Smooth muscle cell of the brain vasculature (primary cell): Measurements from ENCODE around the gene RAB38.

ENCODE experiments used
- DNase-seq: peaks from one replicate; pipeline ENCODE4 v3.0.0-alpha.2; 2012; ENCODE audit warnings: low read depth, low spot score

The RAB38 gene

DNA sequence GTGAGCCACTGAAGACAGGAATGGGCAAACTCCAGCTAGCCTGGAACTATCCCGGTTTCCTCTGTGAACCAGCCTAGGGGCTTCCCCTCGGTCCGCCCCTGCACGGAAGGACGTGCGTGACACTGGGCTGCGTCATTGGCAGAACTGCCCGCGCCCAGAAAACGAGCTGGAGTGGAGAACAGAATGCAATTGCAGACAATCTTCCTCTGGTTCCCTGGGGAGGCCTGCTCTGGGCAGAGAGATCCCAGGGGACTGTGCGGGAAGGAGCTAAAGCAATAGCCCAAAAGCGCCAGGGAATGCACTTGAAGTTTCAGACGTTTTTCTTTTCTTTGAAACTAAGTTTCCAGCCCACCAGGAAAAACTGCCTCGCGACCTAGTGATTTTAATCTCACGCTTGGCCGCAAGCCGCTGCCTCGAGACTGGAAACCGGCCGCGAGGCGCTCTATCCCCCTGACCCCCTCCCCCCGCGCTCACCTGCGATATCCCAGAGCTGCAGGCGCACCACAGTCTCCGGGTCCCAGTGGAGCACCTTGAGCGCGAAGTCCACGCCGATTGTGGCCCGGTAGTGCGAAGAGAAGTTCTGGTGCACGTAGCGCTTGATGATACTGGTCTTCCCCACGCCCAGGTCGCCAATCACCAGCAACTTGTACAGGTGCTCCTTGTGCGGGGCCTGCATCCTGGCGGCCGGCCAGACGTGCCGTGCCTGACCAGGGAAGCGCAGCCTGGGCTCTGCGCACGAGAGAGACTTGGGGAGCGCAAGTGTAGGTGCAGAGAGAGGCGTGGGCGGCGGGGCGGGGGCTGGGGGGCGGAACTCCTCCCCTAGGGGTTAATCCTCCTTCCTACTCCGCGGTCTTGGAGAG, at the start of gene RAB38:
TSS of gene RAB38 (minus strand) at position 735 of the 860 bp plus-strand sequence. CDS start at position 676, 59 bp downstream.
- DNase-seq = no peak

DNA sequence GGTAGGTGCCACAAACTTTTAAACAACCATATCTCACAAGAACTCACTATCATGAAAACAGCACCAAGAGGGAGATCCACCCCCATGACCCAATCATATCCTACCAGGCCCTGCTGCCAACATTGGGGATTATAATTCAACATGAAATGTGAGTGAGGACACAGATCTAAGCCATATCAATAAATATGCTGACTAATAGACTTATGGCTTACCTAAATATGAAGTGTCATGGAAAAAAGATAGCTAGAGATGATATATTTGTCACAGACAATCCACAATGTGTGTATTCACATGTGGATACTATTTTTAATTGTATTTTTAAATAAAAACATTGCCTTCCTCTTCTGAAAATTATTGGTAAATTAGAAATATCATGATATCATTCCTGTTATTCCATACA, 38.2 kb upstream of the RAB38 start:
- no peak for DNase-seq

DNA sequence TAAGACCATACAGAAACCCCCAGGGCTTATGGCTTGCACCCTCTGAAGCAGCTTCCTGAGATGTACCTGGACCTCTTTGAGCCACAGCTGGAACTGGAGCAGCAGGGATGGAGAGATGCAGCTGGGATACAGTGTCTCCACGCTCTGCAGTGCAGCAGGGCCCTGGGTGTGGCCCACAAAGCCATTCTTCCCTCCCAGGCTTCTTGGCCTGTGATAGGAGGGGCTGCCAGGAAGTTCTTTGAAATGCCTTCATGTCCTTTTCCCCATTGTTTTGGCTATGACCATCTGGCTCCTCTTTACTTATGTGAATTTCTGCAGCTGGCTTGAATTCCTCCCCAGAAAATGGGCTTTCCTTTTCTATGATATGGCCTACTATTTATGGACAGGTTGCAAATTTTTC, 37.1 kb upstream of the RAB38 start:
- no peak for DNase-seq

DNA sequence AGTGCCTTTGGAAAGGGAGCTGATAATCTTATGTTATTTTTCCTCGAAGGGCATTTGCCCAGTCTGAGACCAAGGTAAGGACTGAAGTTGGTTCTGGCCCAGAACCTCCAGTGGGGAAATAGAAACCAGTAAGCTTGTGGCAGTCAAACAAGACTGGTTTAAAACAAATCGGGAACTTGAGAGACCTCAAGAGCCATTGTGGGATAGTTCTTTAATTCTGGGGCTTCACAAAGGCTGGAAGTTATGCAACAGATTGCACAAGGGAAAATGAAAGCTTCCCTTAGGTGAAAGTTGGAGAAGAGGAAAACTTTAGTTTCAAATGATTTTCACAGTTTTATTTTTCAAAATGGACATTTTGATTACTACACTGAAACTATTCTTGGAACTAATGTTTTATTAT, 33.5 kb upstream of the RAB38 start:
- DNase-seq = no peak

- DNase-seq = no peak
These were observed 31.5 kb upstream of the RAB38 start for GRCh38 chr11:88206751-88207150.

DNA sequence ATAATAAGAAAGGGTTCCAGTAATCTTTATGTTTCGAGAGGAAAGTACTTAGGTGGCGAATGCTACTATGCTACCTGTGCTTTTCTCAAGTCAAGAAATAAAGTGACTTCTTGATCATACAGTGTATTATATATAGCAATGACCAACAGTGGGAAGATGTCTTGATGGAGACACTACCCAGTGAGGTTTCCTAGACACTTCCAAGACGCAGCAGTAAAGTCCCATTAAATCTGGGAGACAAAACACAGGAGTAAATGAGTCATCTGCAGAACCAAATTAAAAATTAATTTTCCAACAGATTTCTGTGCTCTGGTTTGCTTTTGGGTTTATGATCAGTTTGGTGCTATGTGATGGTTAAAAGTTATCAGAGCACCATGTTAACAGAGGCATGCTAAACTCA, 29.1 kb upstream of the RAB38 start:
- DNase-seq = no peak

GRCh38 chr11:88203604-88204003, 28.4 kb upstream of the RAB38 start:
- DNase-seq = no peak

DNA sequence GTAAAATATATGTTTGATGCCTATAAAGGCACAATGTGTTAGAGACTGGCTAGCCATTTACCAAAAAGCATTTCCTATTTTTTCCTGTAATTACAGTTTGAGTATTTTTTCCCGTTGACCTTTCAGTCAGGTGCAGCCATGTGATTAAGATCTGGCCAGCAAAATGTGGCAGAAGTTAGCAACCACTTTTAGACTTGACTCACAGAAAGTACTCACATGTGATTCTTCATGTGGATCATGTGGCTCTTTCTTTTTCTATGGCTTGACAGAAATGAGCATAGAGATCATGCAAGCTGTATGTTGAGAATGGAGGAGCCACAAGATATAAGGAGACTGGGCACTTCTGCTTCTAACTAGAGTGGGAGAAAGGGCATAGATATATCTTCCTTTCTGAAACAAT, 27.3 kb upstream of the RAB38 start:
- no peak for DNase-seq

DNA sequence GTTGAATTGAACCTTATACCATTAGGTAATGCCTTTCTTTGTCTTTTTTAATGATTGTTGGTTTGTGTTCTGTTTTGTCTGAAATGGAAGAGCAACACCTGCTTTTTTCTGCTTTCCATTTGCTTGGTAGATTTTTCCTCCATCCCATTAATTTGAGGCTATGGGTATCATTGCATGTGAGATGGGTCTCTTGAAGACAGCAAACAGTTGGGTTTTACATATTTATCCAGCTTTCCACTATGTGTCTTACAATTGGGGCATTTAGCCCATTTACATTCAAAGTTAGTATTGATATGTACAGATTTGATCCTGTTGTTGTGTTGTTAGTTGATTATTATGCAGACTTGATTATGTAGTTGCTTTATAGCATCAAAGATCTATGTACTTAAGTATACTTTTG, 21.1 kb upstream of the RAB38 start:
- DNase-seq = no peak

GRCh38 chr11:88195908-88196307, 20.7 kb upstream of the RAB38 start:
- DNase-seq = no peak

- no peak for DNase-seq
These were observed 19.7 kb upstream of the RAB38 start for GRCh38 chr11:88194990-88195389.

DNA sequence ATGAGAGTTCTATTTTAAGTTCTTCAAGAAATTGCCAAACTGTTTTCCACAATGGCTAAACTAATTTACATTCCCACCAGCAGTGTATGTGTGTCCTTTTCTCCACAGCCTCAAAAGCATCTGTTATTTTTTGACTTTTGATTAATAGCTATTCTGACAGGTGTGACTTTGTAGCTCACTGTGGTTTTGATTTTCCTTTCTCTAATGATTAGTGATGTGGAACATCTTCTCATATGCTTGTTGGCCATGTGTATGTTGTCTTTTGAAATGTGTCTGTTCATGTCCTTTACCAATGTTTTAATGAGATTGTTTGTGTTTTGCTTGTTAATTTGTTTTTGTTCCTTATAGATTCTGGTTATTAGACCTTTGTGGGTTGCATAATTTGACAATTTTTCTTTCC, 18.0 kb upstream of the RAB38 start:
- no peak for DNase-seq

GRCh38 chr11:88188932-88189253, 13.7 kb upstream of the RAB38 start:
- DNase-seq = no peak

DNA sequence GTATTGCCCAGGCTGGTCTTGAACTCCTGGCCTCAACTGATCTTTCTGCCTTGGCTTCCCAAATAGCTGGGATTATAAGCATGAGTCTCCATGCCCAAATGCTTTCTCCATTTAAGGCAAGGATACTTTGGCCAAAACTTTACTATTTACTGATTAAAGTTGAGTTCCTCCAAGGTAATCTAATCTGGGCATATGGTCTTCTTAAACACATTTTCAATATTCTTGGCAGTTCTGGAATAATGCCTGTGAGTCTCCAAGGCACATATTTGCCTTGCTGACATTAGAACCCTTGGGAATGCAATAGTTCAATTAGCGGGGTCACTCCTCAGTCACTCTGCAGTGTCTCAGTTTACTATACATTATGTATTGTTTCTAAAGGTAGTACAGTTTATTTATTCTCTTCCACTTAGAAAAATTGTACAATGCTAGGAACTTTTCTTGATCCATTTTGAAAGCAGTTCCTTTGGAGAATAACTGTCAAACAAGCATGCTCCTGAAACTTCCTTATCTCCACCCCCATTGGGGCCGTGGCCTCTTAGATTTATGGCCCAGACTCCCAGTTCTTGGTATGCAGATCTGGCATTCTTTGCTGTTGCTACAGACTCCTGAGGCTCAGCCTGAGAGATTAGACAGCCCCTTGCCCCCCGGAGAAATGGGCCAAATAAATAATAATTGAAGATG, 13.1 kb upstream of the RAB38 start:
- DNase-seq = no peak

- DNase-seq = no peak
These were observed 8.0 kb upstream of the RAB38 start for GRCh38 chr11:88183233-88183632.

GRCh38 chr11:88181776-88182175, 6.5 kb upstream of the RAB38 start:
- no peak for DNase-seq

DNA sequence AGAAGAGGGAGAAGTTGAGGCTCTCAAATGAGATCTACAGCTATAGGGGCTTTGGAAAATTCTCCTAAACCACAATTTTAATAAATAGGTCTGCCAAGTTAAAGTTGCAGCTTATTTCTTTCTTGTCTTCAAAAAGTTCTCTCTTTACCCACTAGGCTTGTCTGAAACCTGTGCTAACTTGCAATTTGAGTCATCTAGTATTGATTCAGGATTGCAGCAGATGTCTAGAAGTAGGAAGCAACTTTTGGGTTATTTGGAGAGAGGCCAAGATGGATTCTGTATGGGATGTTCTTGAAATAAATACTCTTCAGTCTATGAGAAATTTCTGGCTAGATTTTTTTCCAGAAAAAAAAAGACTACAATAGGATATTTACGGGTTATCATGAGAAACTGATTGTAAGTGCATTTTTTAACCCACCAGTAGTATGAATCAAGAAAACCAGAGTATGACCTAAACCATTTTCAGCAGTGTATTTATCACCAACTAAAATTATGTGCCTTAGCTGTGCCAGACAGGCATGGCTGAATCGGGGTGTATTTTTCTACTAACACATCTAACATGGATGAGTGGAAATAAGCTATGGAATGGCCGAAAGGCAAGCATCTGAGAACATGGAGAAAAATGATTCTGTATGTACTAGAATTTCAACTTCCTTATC, 4.9 kb upstream of the RAB38 start:
- DNase-seq = no peak

DNA sequence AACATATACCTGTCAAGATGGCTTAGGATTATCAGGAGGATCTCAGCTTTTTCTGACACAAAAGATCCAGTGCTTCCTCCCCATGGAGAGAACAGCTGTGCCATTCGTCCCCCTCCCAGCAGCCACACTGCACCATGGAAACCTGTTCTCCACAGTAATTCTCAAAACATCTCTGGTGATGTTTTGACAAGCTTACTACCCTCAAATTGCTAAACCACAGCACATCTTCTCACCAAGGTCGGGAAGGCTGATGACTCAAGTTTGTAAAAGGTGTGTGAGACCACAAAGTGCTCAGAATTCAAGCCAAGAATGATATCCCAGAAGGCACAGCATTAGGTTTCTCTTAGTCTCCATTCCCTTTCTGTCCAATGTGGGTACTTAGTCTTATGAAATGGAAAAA, 3.9 kb upstream of the RAB38 start:
- no peak for DNase-seq

DNA sequence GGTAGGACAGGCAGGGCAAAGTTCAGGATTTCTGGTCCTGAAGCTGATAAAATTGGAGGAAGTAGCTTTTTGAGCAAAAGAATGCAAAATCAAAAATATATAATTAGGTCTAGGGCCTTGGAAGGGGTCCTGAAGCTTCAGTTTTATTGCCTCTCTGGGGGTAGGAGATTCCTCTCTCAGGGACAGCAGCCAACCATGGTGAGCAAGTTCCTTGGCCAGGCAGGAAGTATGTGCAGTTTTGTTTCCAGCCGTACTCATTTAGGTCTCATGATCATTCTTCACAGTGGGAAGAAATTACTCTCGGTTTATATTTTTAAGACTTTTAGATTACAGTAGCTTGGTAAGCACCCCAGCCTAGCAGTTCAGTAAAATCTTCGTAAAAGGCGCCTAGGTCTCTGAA, 2.9 kb upstream of the RAB38 start:
- DNase-seq = no peak

- no peak for DNase-seq
These were observed 379 bp upstream of the RAB38 start for GRCh38 chr11:88175569-88176075.

DNA sequence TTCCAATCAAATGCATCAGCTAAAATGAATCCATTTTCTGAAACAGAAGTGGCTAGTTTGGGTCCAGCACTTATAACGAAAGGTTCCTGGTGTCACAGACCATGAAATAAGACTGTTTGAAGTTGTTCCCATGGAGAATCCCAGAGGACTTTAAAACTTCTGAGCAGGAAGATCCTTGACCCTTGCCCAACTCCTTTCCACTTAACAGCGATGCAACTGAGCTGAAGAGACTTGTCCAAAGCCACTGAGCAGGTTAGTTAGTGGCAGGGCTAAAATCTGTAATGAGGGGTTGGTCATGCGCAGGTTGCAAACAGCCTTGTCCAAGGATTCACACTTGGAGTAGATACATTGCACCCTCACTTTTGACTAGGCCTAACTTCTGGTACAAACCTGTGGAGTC, 1.3 kb downstream of the RAB38 start:
- no peak for DNase-seq

- no peak for DNase-seq
These were observed 3.3 kb downstream of the RAB38 start for GRCh38 chr11:88171982-88172381.

GRCh38 chr11:88170673-88171072, 4.6 kb downstream of the RAB38 start:
- DNase-seq = no peak
